Fibroblast of peridontal ligament (primary cell): ENCODE results near the gene CADPS.

ENCODE experiments used
- DNase-seq: peaks from one replicate; pipeline ENCODE4 v3.0.0-alpha.2; 2010; ENCODE audit errors: extremely low read depth

The CADPS gene

GRCh38 chr3:62503516-62503915 is 371.7 kb downstream of the CADPS start:
- no peak for DNase-seq

DNA sequence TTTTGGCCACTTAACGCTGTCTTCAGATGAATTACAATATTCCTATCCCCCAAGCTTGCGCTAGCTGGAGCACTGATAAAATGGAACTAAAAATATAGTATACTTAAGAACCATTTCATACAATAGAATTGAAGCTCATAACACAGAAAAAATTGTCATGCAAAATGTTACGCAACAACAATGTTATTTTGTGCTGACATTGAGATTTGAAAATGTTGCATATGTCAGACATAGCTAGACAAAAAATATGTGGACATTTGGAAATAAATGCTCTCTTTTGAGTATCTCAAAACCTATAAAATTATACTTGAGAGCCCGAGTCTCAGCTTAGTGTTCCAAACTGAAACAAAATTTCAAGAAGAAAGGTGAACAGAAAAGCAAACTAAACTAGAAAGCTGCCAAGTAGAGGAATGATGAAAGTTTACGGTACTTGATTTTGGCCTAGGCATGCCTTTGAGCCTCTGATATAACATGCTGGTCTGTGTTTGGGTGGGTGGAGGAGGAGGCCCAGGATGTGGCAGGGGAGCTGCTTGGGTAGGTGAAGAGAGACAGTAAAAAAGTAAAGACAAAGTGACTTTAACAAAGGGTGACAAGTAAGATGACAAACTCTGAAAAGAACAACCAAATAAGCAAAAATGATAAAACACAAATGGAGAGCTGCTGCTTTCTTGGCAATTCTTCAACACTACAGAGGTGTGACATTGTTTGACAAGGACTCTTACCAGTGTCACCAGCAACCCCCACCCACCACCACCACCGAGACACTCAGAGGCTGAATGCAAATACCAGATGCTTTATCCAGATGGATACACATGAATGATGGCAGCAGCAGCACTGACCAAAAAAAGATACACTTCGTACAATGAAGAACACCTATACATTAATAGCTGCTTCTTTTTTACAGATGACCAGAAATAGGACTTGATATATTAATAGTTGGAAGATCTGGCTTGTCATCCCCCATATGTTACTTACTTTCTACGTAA is 372.6 kb downstream of the CADPS start:
- no peak for DNase-seq

DNA sequence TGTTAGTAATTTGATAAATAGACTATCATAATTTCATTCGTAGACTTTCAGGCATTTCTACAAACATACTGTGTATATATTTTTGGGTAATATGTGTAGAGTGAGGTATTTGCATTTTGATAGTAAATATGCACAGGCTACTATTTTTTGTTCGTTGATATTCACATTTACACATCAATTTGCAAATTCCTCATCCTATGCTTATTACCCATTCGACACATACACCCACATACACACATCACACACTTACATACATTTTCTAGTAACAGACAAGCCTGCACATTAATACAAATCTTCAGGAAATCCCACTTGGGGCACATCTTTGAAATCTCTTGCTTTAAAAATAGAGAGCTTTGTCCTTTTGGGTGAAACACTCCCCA is 373.9 kb downstream of the CADPS start:
- no peak for DNase-seq

DNA sequence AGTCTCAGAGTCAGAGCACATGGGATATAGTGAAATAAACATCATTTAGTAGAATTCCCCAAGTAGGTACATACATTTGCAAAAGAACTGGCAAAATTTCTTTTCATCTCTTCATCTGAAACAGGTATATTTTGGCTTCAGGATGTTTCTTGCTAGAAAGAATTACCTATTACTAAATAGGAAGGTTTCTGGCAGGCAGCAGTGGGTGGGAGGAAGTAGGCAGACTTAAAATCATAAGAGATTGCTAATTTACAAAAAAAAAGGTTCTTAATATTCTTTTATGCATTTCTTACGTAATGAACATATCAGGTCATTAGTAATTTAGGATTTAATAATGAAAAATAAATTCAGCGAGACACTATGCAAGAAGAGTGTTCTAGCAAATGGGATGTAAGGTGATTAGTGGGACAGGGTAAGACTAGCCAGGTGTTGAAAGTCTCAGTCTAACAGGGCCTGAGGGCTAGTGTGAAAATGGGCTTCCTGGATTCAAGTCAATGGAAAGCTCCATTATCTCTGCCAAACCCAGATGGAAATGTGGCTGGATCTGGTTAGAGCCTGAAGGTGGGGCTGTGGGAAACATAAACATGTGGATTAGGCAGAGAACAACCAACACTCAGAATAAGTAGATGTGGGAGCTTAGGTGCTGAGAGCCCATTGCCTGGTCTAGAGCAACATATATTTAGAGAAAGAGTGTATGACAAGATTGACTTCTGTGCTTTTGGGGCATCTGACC is 374.5 kb downstream of the CADPS start:
- no peak for DNase-seq

- no peak for DNase-seq
Observed at GRCh38 chr3:62497156-62497555, 378.1 kb downstream of the CADPS start.

DNA sequence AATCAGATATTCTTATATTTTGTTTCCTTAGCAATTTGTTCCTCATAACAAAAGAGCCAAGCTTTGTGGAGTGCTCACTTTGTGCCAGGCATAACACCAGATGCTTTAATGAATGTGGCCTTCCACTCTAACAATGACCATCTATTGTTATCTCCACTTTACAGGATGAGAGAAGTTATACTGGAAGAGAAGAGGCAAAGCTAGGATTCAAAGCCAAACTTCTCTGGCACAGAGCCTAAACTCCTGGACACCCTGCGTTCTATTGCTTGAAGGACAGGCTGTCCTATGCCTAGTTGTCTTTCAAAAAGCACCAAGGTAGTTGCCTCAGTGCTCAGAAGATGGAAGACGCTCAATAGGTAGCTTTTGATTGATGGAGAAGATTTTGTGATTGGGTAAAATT is 378.7 kb downstream of the CADPS start:
- no peak for DNase-seq

- DNase-seq = no peak
Observed at GRCh38 chr3:62493109-62493801, 382.0 kb downstream of the CADPS start.

DNA sequence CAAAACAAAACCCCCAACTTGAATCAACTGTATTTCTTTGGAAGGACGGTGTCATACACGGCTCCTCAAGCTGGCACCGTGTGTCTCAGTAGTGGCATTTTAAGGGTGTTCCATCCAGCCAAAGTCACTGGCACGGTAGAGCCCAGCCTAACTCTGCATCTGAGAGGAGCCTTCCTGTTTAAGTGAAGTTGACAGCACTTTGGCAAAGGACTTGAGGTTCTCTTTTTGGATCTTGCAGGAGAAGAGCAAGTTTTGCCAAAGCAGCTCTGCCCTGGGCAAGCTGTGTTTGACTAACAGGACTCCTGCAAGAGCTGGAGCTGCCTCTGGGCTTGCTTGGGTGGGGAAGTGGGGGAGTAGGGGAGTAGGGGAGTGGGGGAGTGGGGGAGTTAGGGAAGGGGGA is 392.3 kb downstream of the CADPS start:
- no peak for DNase-seq

DNA sequence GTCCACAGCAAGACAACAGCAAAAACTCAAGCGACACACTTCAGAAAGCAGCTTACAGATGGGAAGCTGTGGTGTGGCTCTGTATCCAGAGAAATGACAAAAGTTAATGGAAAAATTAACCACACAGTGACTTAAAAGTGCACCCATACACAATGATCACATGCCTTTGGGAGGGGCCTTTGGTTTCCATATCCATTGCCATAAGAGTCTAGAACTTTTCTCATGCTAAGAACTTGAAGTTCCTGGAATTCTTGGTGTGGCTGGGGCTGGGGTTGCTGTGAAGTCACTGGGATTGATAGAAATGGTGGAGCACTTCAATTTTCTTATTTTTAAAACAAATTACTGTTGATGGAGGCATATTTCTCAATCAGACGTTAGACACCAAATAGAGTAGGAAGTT is 393.3 kb downstream of the CADPS start:
- DNase-seq = no peak

DNA sequence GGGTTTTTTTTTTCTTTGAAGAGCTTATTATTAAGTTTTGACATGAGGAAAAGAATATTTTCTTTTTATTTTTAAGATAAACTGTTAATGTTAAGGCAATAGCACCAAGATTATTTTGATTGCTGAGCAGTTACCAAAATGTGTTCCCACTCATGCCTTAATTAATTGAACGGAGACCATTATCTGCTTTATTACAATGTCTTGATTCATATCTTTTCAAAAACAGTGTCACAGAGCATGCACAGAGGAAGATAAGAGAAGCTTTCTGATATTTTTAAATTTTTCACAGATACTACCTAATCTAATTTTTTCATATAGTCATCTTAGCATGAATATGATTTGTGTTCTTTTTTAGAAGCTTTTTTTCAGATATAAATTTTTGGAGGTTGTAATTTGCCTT is 395.2 kb downstream of the CADPS start:
- DNase-seq = no peak

DNA sequence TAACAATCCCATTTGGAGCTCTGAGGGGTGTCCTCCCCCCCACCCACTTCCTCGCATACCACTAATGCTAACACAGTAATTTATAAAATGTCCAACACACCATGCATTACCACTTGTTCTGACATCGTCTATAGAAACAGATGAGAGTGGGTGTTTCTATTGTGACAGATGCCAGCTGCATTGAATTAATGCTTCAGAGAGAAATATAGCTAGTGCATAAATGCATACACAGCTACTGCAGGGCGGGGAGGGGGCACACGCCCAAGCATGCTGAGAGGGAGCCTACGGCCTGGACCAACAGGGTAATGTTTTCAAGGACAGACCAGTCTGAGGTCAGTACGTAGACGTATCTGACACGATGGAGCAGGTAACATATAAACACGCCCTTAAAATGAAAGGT is 395.9 kb downstream of the CADPS start:
- DNase-seq = no peak

GRCh38 chr3:62475306-62475705 is 399.9 kb downstream of the CADPS start:
- DNase-seq = no peak

GRCh38 chr3:62467966-62468722 is 407.1 kb downstream of the CADPS start:
- peak; percentile 2 for DNase-seq

DNA sequence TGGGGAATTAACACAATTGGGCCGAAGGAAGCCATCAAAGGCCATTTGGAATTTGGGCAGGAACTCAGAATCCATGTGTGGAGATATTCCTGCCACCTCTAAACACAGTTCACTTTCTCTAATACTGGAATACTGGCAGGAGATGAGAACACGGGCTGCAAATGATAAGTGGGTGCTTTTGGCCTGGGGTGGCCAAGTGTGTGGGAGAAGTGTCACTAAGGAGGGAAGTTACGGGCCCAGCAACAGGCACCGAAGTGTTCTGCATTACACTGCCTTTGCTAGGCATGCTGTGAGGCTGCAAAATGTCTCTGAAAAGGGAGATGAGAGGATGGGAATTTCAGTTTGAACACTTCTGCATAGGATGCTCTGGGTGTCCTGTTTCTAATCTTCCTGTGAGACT is 412.4 kb downstream of the CADPS start:
- no peak for DNase-seq

DNA sequence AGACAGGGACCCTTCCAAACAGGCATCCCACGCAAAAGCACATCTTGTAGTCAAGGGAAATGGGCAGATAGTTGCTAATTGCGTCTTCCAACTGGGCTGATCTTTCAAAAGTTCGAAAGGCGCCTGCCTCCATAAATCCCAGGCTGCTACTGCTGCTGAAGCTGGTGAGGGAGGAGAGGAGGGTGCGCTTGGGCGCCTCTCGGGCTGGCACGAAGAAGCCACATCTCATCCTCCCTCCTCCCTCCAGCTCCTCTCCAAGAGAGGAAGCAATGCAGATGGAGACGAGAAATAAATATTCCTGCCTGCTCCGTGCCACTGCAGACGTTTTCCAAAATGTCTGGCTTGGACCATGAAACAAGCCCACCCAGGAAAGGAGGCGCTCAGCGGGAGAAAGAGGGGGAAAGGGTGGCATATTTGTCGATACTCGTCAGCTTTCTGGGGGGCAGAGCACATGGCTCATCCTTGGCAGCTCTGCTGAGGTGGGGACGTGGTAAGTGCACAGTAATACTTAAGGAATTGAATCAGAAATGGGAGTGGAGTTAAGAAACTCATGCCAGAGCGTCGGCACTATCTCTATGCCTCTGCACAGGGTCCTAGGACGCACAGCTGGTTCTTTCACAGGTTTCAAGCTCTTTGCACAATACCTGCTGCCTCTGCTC is 413.0 kb downstream of the CADPS start:
- DNase-seq = no peak

DNA sequence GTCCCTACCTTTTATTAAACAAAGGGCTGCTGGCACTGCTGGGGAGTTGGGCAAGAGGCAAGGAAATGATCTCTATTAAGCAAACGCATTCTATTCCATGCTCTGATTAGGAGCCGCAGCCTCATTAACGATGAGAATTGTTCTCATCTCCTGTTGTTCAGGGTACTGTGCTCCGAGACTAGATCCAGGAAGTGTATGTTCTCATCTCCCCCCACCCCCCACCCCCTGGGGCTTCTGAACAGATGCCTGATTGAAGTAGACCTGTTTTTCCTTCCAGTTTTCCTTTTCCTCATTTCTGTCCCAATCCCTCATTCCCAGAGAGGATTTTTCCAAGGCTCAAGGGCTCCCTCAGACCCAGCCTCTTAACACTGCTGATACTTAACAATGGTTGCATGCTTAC is 420.3 kb downstream of the CADPS start:
- no peak for DNase-seq

DNA sequence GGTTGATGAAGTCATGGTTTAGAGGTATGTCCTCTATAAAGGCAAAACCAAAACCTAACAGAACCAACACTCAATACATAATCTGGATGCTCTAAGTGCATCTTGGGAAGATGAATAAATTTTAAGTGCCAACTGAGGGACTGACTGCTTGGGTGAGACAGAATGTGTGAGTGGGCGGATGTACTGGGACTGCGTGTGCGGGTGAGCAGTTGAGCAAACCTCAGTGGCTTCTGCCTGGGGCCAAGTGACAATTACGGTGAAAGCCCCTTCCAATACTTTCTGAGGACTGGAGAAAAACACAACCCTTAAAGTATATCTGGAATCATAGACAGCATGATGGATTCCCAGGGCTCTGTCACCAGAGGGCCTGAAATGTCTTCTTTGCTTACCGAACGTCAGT is 421.8 kb downstream of the CADPS start:
- DNase-seq = no peak

GRCh38 chr3:62451211-62451887 is 423.9 kb downstream of the CADPS start:
- DNase-seq = no peak

- no peak for DNase-seq
Observed at GRCh38 chr3:62446337-62446940, 428.8 kb downstream of the CADPS start.

DNA sequence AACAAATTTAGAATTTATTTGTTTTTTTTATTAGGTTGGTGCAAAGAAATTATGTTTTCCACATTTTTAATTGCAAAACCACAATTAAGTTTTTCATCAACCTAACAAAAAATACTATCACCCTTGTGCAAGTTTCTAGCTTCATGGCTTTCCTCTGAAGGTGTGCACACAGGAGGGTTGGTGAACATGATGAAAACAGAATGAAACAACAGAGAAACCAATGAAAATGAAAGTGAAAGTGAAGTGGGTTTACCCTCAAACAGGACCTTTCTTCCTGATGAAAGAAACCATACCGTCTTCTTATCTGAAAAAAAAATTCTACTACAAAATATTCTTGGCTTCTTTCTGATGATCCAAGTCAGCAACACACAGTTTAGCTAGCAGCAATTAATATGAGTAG is 429.9 kb downstream of the CADPS start:
- peak; percentile 52 for DNase-seq
